ENCODE results near the gene PPP1R2.

DNA sequence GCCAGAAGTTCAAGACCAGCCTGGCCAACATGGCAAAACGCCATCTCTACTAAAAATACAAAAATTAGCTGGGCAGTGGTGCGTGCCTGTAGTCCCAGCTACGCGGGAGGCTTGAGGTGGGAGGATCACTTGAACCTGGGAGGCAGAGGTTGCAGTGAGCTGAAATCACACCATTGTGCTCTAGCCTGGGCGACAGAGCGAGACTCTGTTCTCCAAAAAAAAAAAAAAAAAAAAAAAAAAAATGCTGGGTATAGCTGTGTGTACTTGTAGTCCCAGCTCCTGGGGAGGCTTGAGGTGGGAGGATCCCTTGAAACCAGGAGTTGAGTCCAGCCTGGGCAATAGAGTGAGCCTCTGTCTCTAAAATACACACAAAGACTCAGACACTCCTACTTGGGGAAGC is 32.0 kb downstream of the PPP1R2 start:
- TF ChIP-seq POLR2A (IDR thresholded peaks at IDR 0.05) (no peak), CTCF (IDR thresholded peaks at IDR 0.05) (no peak)

All from esophagus squamous epithelium (tissue), 4 donors.